ENCODE results near the gene GARIN3.

GARIN3 gene

GRCh38 chr5:157168286-157168685 lies 2.2 kb upstream of the GARIN3 start:
- peaks cover 22% of the 10 kb centered on the region for H3K4me1 ChIP-seq (ENCODE audit: control insufficient read depth, low read length)
- peaks cover 3% of the 10 kb centered on the region for H3K9me3 ChIP-seq (ENCODE audit: control insufficient read depth, insufficient read depth, low read length)
- H3K27ac ChIP-seq (ENCODE audit: low read depth, low read length): no peak overlapping the region
- no peaks in the 10 kb centered on the region for H4K20me1 ChIP-seq (ENCODE audit: control insufficient read depth, insufficient read depth, low read depth, low read length)
- no peak overlapping the region for H3K4me3 ChIP-seq (ENCODE audit: low read length)
- no peaks in the 10 kb centered on the region for H3K9me2 ChIP-seq (replicated peaks; ENCODE audit: control insufficient read depth, low read length)
- no peaks in the 10 kb centered on the region for H3F3A ChIP-seq (ENCODE audit: control insufficient read depth, insufficient read depth)
- H3K36me3 ChIP-seq (ENCODE audit: control insufficient read depth, low read length): no peaks in the 10 kb centered on the region
- peaks cover 19% of the 10 kb centered on the region for H3K27me3 ChIP-seq (ENCODE audit: control insufficient read depth, low read length)
- H3K4me2 ChIP-seq (ENCODE audit: low read length): no peak overlapping the region
- H3K79me2 ChIP-seq (ENCODE audit: control insufficient read depth, low read length): no peaks in the 10 kb centered on the region
- TF ChIP-seq CTCF (IDR thresholded peaks at IDR 0.05; ENCODE audit: low read depth, low read length, poor library complexity, severe bottlenecking) (no peak), EZH2phosphoT487 (IDR thresholded peaks at IDR 0.05; ENCODE audit: borderline replicate concordance, low read length) (no peak)

DNA sequence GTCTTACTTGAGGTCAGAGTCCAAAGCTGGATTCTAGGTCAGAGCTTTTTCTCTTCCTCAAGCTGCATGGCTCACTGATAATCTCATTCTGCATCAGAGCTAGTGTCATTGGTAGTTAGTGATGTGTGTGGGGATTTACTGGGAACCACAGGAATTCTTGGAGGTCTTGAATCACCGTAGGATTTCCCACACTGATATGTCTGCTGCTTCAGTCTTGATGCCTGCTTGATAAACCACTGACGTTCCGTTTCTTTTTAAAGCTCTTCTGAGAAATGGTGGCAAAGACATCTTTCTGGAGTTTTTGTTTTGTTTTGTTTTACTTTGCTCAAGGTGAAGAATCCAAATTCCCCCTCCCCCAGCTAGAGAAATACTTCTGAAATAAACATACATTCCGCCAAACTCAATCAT lies 1.2 kb upstream of the GARIN3 start:
- peaks cover 3% of the 10 kb centered on the region for H3K9me3 ChIP-seq (ENCODE audit: control insufficient read depth, insufficient read depth, low read length)
- no peak overlapping the region for H3K4me3 ChIP-seq (ENCODE audit: low read length)
- H3F3A ChIP-seq (ENCODE audit: control insufficient read depth, insufficient read depth): no peaks in the 10 kb centered on the region
- no peak overlapping the region for H3K4me2 ChIP-seq (ENCODE audit: low read length)
- H3K27ac ChIP-seq (ENCODE audit: low read depth, low read length): no peak overlapping the region
- H3K4me1 ChIP-seq (ENCODE audit: control insufficient read depth, low read length): peaks cover 12% of the 10 kb centered on the region
- H4K20me1 ChIP-seq (ENCODE audit: control insufficient read depth, insufficient read depth, low read depth, low read length): no peaks in the 10 kb centered on the region
- TF ChIP-seq CTCF (IDR thresholded peaks at IDR 0.05; ENCODE audit: low read depth, low read length, poor library complexity, severe bottlenecking) (no peak), EZH2phosphoT487 (IDR thresholded peaks at IDR 0.05; ENCODE audit: borderline replicate concordance, low read length) (no peak)
- no peaks in the 10 kb centered on the region for H3K9me2 ChIP-seq (replicated peaks; ENCODE audit: control insufficient read depth, low read length)
- H3K36me3 ChIP-seq (ENCODE audit: control insufficient read depth, low read length): no peaks in the 10 kb centered on the region
- no peaks in the 10 kb centered on the region for H3K79me2 ChIP-seq (ENCODE audit: control insufficient read depth, low read length)
- H3K27me3 ChIP-seq (ENCODE audit: control insufficient read depth, low read length): peaks cover 24% of the 10 kb centered on the region

DNA sequence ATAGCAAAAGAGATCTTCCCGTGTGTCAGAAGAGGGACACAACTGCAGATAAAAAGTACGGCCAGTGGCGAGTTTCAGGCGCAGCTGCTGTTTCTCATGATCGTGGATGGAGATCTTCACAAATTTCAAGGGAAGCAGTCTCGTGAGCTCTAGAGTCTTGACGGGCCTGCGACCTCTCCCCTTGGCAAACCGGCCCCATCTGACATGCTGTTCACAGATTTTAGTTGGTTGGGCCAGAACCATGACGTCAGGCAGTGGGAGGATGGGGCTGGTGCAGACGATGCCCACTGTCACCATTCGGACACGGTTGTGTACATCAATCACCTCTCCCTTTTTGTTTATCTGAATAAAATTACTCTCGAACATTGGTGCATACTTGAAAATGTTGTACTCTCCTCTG lies 396 bp downstream of the GARIN3 start:
- Histone ChIP-seq H3K27ac (ENCODE audit: low read depth, low read length) (no peak overlapping the region), H3K27me3 (ENCODE audit: control insufficient read depth, low read length) (peaks cover 31% of the 10 kb centered on the region), H3K9me3 (ENCODE audit: control insufficient read depth, insufficient read depth, low read length) (peaks cover 3% of the 10 kb centered on the region), H3K4me2 (ENCODE audit: low read length) (no peak overlapping the region), H3K9me2 (replicated peaks; ENCODE audit: control insufficient read depth, low read length) (no peaks in the 10 kb centered on the region), H3K4me3 (ENCODE audit: low read length) (no peak overlapping the region), H3F3A (ENCODE audit: control insufficient read depth, insufficient read depth) (no peaks in the 10 kb centered on the region), H3K4me1 (ENCODE audit: control insufficient read depth, low read length) (0 out of 2 replicates have a peak, but pooled peaks cover 4% of the 10 kb centered on the region), H3K79me2 (ENCODE audit: control insufficient read depth, low read length) (no peaks in the 10 kb centered on the region), H4K20me1 (ENCODE audit: control insufficient read depth, insufficient read depth, low read depth, low read length) (no peaks in the 10 kb centered on the region), H3K36me3 (ENCODE audit: control insufficient read depth, low read length) (no peaks in the 10 kb centered on the region)
- TF ChIP-seq CTCF (IDR thresholded peaks at IDR 0.05; ENCODE audit: low read depth, low read length, poor library complexity, severe bottlenecking): no peak
- no peak for TF ChIP-seq EZH2phosphoT487 (IDR thresholded peaks at IDR 0.05; ENCODE audit: borderline replicate concordance, low read length)
